ENCODE results near the gene KDM5A.
"Not testable (repeated sequence)": the region's sequence is repeated elsewhere in the genome, so short reads cannot be mapped to it uniquely, and the experiment has no call there.

KDM5A gene

DNA sequence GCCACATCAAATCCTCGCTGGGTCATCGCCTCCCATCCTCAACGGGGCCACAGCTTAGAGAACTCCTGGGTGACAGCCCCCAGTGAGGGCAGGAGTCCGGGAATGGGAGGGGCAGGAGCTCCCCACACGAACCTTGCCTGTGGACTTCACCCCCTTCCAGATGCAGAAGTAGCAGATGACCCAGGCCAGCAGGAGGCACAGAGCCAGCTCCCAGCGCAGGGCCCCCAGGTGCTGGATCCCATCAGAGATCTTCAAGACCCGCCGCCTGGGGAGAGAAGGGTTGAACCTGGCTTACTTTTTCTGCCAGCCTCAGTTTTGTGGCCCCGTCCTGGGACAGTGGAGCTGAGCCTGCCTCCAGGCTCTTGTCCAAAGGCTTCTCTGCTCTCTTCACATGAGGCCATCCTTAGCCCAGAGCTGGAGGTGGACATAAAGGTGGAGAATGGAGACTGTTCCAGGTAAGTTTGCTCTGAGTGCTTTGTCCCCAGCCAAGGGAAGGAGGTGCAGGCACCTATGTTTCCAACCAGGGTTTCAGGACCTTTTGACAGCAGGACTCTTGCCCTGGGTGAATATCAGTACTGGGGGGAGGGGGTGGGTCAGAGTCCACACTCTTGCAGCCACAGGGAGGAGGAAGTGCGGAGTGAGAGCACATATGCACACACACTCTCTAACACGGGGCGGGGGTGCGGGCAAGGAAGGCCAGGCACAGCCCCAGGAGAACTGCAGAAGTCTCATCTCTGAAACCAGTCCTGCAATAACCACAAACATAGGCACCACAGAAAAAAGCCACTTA lies 151.9 kb downstream of the KDM5A start:
- TF ChIP-seq GABPA (IDR thresholded peaks at IDR 0.05; ENCODE audit: low read depth) = no peak
- TF ChIP-seq SPI1 (IDR thresholded peaks at IDR 0.05; ENCODE audit: borderline replicate concordance, low read depth) = no peak
- TF ChIP-seq, protein P1, sequence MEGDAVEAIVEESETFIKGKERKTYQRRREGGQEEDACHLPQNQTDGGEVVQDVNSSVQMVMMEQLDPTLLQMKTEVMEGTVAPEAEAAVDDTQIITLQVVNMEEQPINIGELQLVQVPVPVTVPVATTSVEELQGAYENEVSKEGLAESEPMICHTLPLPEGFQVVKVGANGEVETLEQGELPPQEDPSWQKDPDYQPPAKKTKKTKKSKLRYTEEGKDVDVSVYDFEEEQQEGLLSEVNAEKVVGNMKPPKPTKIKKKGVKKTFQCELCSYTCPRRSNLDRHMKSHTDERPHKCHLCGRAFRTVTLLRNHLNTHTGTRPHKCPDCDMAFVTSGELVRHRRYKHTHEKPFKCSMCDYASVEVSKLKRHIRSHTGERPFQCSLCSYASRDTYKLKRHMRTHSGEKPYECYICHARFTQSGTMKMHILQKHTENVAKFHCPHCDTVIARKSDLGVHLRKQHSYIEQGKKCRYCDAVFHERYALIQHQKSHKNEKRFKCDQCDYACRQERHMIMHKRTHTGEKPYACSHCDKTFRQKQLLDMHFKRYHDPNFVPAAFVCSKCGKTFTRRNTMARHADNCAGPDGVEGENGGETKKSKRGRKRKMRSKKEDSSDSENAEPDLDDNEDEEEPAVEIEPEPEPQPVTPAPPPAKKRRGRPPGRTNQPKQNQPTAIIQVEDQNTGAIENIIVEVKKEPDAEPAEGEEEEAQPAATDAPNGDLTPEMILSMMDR (IDR thresholded peaks at IDR 0.05; ENCODE audit: insufficient read depth, low read length) = no peak
- TF ChIP-seq POLR2AphosphoS5 (IDR thresholded peaks at IDR 0.05; ENCODE audit: low read depth) = no peak
- TF ChIP-seq, protein P2, sequence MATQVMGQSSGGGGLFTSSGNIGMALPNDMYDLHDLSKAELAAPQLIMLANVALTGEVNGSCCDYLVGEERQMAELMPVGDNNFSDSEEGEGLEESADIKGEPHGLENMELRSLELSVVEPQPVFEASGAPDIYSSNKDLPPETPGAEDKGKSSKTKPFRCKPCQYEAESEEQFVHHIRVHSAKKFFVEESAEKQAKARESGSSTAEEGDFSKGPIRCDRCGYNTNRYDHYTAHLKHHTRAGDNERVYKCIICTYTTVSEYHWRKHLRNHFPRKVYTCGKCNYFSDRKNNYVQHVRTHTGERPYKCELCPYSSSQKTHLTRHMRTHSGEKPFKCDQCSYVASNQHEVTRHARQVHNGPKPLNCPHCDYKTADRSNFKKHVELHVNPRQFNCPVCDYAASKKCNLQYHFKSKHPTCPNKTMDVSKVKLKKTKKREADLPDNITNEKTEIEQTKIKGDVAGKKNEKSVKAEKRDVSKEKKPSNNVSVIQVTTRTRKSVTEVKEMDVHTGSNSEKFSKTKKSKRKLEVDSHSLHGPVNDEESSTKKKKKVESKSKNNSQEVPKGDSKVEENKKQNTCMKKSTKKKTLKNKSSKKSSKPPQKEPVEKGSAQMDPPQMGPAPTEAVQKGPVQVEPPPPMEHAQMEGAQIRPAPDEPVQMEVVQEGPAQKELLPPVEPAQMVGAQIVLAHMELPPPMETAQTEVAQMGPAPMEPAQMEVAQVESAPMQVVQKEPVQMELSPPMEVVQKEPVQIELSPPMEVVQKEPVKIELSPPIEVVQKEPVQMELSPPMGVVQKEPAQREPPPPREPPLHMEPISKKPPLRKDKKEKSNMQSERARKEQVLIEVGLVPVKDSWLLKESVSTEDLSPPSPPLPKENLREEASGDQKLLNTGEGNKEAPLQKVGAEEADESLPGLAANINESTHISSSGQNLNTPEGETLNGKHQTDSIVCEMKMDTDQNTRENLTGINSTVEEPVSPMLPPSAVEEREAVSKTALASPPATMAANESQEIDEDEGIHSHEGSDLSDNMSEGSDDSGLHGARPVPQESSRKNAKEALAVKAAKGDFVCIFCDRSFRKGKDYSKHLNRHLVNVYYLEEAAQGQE (IDR thresholded peaks at IDR 0.05; ENCODE audit: insufficient replicate concordance, low read depth) = no peak
- Histone ChIP-seq H3K27ac (replicated peaks) (no peak overlapping the region), H3K27me3 (ENCODE audit: insufficient read depth, poor library complexity, severe bottlenecking) (no peaks in the 10 kb centered on the region), H3K4me3 (replicated peaks; ENCODE audit: insufficient read depth, low read length) (no peak overlapping the region)
- DNase-seq (ENCODE audit: low read depth in 1 of 2, low spot score in 1 of 2) = peak in 1 of 2 experiments; percentile 11

DNA sequence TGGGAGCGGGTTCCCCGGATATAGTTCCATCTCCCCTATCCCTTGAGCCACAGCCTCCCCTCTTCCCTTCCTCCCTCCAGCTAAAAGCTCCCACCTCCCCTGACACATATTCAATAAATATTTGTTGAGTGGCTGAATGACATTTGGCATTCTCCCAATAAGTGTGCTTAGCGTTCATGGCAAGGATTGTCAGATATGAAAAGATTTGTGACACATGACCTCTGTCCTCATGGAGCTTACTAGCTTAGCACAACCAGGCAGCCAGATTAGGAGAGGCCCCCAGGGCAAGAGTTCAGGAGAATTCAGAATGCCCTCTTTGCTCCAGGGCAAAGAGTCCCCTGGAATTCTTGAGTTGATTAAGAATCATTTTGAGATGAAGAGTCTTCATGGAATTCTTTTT lies 152.7 kb downstream of the KDM5A start:
- no peak overlapping the region for H3K4me3 ChIP-seq (replicated peaks; ENCODE audit: insufficient read depth, low read length)
- H3K27me3 ChIP-seq (ENCODE audit: insufficient read depth, poor library complexity, severe bottlenecking) = no peaks in the 10 kb centered on the region
- DNase-seq (ENCODE audit: low read depth in 1 of 2, low spot score in 1 of 2) = no peak
- no peak overlapping the region for H3K27ac ChIP-seq (replicated peaks)
- no peak for TF ChIP-seq POLR2AphosphoS5 (IDR thresholded peaks at IDR 0.05; ENCODE audit: low read depth)
- no peak for TF ChIP-seq GABPA (IDR thresholded peaks at IDR 0.05; ENCODE audit: low read depth)
- TF ChIP-seq SPI1 (IDR thresholded peaks at IDR 0.05; ENCODE audit: borderline replicate concordance, low read depth) = no peak
- TF ChIP-seq, protein P2 (IDR thresholded peaks at IDR 0.05; ENCODE audit: insufficient replicate concordance, low read depth) = no peak
- TF ChIP-seq, protein P1 (IDR thresholded peaks at IDR 0.05; ENCODE audit: insufficient read depth, low read length) = no peak

DNA sequence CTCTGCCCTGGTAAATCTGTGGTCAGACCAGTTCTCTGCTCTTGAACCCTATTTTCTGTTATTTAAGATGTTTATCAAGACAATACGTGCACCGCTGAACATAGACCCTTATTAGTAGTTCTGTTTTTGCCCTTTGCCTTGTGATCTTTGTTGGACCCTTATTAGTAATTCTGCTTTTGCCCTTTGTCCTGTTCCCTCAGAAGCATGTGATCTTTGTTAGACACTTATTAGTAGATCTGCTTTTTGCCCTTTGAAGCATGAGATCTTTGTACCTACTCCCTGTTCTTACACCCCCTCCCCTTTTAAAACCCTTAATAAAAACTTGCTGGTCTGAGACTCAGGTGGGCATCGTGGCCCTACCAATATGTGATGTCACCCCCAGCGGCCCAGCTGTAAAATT lies 153.2 kb downstream of the KDM5A start:
- DNase-seq (ENCODE audit: low read depth in 1 of 2, low spot score in 1 of 2); H3K27ac ChIP-seq (replicated peaks); H3K4me3 ChIP-seq (replicated peaks; ENCODE audit: insufficient read depth, low read length); H3K27me3 ChIP-seq (ENCODE audit: insufficient read depth, poor library complexity, severe bottlenecking): not testable (repeated sequence)

DNA sequence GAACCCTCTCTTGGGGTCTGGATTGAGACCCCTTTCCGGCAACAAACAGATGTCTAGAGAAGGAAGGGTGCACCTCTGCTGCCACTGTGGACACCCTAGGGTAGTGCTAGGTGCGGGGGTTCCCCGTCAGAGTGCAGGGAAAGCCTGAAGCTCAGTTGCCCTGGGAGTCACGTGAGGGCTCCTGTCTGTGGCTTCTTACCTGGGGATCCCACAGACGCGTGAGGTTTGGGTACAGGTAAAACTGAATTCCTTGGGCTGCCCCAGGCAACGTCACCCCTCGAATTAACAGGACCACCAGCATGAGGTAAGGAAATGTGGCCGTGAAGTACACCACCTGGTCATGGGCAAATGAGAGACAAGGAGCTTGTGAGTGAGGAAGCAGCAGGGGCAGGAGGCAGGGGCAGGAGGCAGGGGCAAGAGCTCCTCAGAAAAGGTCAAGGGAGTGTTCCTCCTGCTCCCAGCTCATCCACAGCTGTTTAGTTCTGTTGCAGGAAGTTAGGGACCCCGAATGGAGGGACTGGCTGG lies 154.2 kb downstream of the KDM5A start:
- TF ChIP-seq, protein P2 (IDR thresholded peaks at IDR 0.05; ENCODE audit: insufficient replicate concordance, low read depth) = no peak
- TF ChIP-seq SPI1 (IDR thresholded peaks at IDR 0.05; ENCODE audit: borderline replicate concordance, low read depth) = no peak
- no peak for TF ChIP-seq GABPA (IDR thresholded peaks at IDR 0.05; ENCODE audit: low read depth)
- TF ChIP-seq, protein P1 (IDR thresholded peaks at IDR 0.05; ENCODE audit: insufficient read depth, low read length) = no peak
- no peak for TF ChIP-seq POLR2AphosphoS5 (IDR thresholded peaks at IDR 0.05; ENCODE audit: low read depth)
- H3K4me3 ChIP-seq (replicated peaks; ENCODE audit: insufficient read depth, low read length) = no peak overlapping the region
- no peaks in the 10 kb centered on the region for H3K27me3 ChIP-seq (ENCODE audit: insufficient read depth, poor library complexity, severe bottlenecking)
- DNase-seq (ENCODE audit: low read depth in 1 of 2, low spot score in 1 of 2) = no peak
- H3K27ac ChIP-seq (replicated peaks) = no peak overlapping the region

All from HL-60 (cell line).